Peyer's patch (tissue), 4 donors: Measurements from ENCODE around the gene RFX2. TPM values are rescaled to one million over a fixed set of nuclear protein-coding genes. Genes with fewer than 3 reads are reported as not detected.

Experiments used
- DNase-seq, 3 donors: peaks; one replicate each; pipeline ENCODE4 v3.0.0-alpha.2; 2017 to 2019
- H3K27ac ChIP-seq, 4 donors: fragments of 200-600 bp; sonication (generic); one replicate each; pipeline ENCODE4 v1.5.1; 2016 to 2019
- H3K27me3 ChIP-seq, 2 donors: fragments of 200-600 bp; sonication (generic); one replicate each; pipeline ENCODE4 v1.5.1; 2019
- H3K36me3 ChIP-seq, 3 donors: fragments of 200-600 bp; sonication (generic); one replicate each; pipeline ENCODE4 v1.5.1; 2016 to 2019
- H3K4me1 ChIP-seq, 4 donors: fragments of 200-600 bp; sonication (generic); one replicate each; pipeline ENCODE4 v1.5.1; 2016 to 2019
- H3K4me3 ChIP-seq, 4 donors: fragments of 200-600 bp; sonication (generic); 1 replicate in 3 of 4; 2 replicates in 1 of 4; pipeline ENCODE4 v1.5.1; 2016 to 2019; ENCODE audit warnings: mild to moderate bottlenecking in 1 of 4
- H3K9me3 ChIP-seq, 4 donors: fragments of 200-600 bp; sonication (generic); one replicate each; pipeline ENCODE4 v1.5.1; 2016 to 2019; ENCODE audit warnings: mild to moderate bottlenecking in 1 of 4
- CTCF ChIP-seq, 6 experiments: fragments of 450-650 bp in 4 of 6; fragments of 200-600 bp in 2 of 6; sonication (generic) in 1 of 6; IDR thresholded peaks; one replicate each; pipeline ENCODE4 v1.5.1; 2017 to 2019; ENCODE audit warnings: antibody characterized with exemption in 6 of 6, mild to moderate bottlenecking in 3 of 6, moderate library complexity in 1 of 6
- POLR2A ChIP-seq, 2 donors: fragments of 450-650 bp; IDR thresholded peaks; one replicate each; pipeline ENCODE4 v1.5.1; 2017; ENCODE audit warnings: antibody characterized with exemption in 2 of 2, mild to moderate bottlenecking in 2 of 2, moderate library complexity in 2 of 2
- total RNA-seq, 4 donors: library from RNA; depleted of rRNA; stranded (reverse); fragments of >200 nt; gene quantifications; one replicate each; pipeline ENCODE4 v1.1.0, GENCODE V29; 2016

RFX2 gene
- total RNA-seq, 4 donors from 2014 or later, result 2.6 to 33.9 (median 10.3) TPM

GRCh38 chr19:6138066-6138465, 27.8 kb upstream of the RFX2 start:
- H3K9me3 ChIP-seq, result no peaks in the 10 kb centered on the region
- no peaks in the 10 kb centered on the region for H3K4me1 ChIP-seq
- TF ChIP-seq POLR2A (IDR thresholded peaks at IDR 0.05) (no peak), CTCF (IDR thresholded peaks at IDR 0.05) (no peak)
- no peak overlapping the region for H3K27ac ChIP-seq
- no peak overlapping the region for H3K4me3 ChIP-seq
- no peaks in the 10 kb centered on the region for H3K36me3 ChIP-seq
- H3K27me3 ChIP-seq, result no peaks in the 10 kb centered on the region
- no peak for DNase-seq

- Histone ChIP-seq H3K9me3 (no peaks in the 10 kb centered on the region), H3K36me3 (no peaks in the 10 kb centered on the region), H3K27ac (no peak overlapping the region), H3K4me3 (no peak overlapping the region), H3K4me1 (no peaks in the 10 kb centered on the region), H3K27me3 (no peaks in the 10 kb centered on the region)
- no peak for DNase-seq
- TF ChIP-seq CTCF (IDR thresholded peaks at IDR 0.05), result no peak
These were observed 22.9 kb upstream of the RFX2 start for GRCh38 chr19:6133231-6133630.

- H3K27ac ChIP-seq, result no peak overlapping the region
- no peaks in the 10 kb centered on the region for H3K4me1 ChIP-seq
- TF ChIP-seq POLR2A (IDR thresholded peaks at IDR 0.05), result no peak
- TF ChIP-seq CTCF (IDR thresholded peaks at IDR 0.05), result no peak
- H3K9me3 ChIP-seq, result no peaks in the 10 kb centered on the region
- no peaks in the 10 kb centered on the region for H3K27me3 ChIP-seq
- no peak overlapping the region for H3K4me3 ChIP-seq
- H3K36me3 ChIP-seq, result no peaks in the 10 kb centered on the region
- DNase-seq, result no peak
These were observed 22.2 kb upstream of the RFX2 start for GRCh38 chr19:6132482-6132881.

- no peaks in the 10 kb centered on the region for H3K4me1 ChIP-seq
- no peaks in the 10 kb centered on the region for H3K27me3 ChIP-seq
- DNase-seq, result no peak
- H3K4me3 ChIP-seq, result no peak overlapping the region
- no peak for TF ChIP-seq POLR2A (IDR thresholded peaks at IDR 0.05)
- TF ChIP-seq CTCF (IDR thresholded peaks at IDR 0.05), result no peak
- no peaks in the 10 kb centered on the region for H3K36me3 ChIP-seq
- no peak overlapping the region for H3K27ac ChIP-seq
- H3K9me3 ChIP-seq, result no peaks in the 10 kb centered on the region
These were observed 17.5 kb upstream of the RFX2 start for GRCh38 chr19:6127716-6128335.

- Histone ChIP-seq H3K4me3 (no peak overlapping the region), H3K27ac (no peak overlapping the region), H3K4me1 (no peaks in the 10 kb centered on the region), H3K9me3 (no peaks in the 10 kb centered on the region), H3K27me3 (no peaks in the 10 kb centered on the region), H3K36me3 (no peaks in the 10 kb centered on the region)
- DNase-seq, result no peak
- TF ChIP-seq POLR2A (IDR thresholded peaks at IDR 0.05) (no peak), CTCF (IDR thresholded peaks at IDR 0.05) (peak in 3 of 6 experiments; percentile 33 to 50 (median 44))
These were observed 16.2 kb upstream of the RFX2 start for GRCh38 chr19:6126335-6126974.
